ENCODE results near the gene FRAS1. TPM values are rescaled to one million over a fixed set of nuclear protein-coding genes. Genes with fewer than 3 reads are reported as not detected.

Gene FRAS1
- total and polyA plus RNA-seq, 2 donors (not counting 3 experiments of a cell fraction or from before 2014, with no cell fraction given) = 1.4 to 3.6 TPM

DNA sequence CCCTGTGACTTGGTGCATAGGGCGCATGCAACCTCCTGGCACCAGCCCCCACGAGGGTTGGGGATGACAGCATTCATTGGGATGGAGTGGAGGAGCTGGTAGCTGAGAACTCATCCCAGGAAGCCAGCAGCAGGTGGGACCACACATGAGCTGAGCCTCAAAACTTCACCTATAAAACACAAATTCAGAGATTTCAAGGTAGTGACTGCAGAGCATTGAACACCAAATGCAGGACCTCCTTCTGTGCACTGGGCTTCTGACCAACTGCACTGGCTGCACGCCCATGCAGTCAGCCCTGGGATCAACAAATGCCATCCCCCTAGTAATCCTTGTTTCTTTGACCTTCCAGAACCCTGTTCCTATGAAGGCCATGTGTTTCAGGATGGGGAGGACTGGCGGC, 197.8 kb downstream of the FRAS1 start:
- Histone ChIP-seq H2AFZ (ENCODE audit: low read depth, low read length) (no peak overlapping the region), H3K27me3 (ENCODE audit: control insufficient read depth in 2 of 2, insufficient read depth in 2 of 2, low read length in 2 of 2) (no peaks in the 10 kb centered on the region), H3K4me1 (ENCODE audit: control insufficient read depth, extremely low read depth, insufficient read depth, low read length) (no peaks in the 10 kb centered on the region), H3K9me1 (replicated peaks; ENCODE audit: control insufficient read depth, extremely low read depth, insufficient read depth, low read length) (no peaks in the 10 kb centered on the region), H3K36me3 (ENCODE audit: control insufficient read depth in 2 of 2, extremely low read depth in 1 of 2, insufficient read depth in 2 of 2, low read length in 2 of 2) (no peaks in the 10 kb centered on the region), H4K20me1 (replicated peaks; ENCODE audit: control insufficient read depth, extremely low read depth, insufficient read depth, low read length) (no peaks in the 10 kb centered on the region), H3K9ac (replicated peaks; ENCODE audit: extremely low read depth, insufficient read depth, low read length) (no peak overlapping the region), H3K27ac (ENCODE audit: insufficient read depth, low read depth, low read length) (no peak overlapping the region), H3K79me2 (ENCODE audit: control insufficient read depth, insufficient read depth, low read length) (no peaks in the 10 kb centered on the region), H3K4me2 (ENCODE audit: insufficient read depth, low read length) (no peak overlapping the region), H3K4me3 (replicated peaks in 1 of 3; ENCODE audit: insufficient read depth in 1 of 3, low read depth in 1 of 3, low read length in 3 of 3) (no peak overlapping the region), H3K9me3 (replicated peaks; ENCODE audit: control insufficient read depth, insufficient read depth, low read length) (no peaks in the 10 kb centered on the region)
- no peak for FAIRE-seq
- ChIA-PET CTCF (interaction anchor here (1.5 kb wide), 1 partner anchor 15 kb away, joined by 3 read pairs; no protein-coding TSS in a partner anchor), POLR2A (no interaction called here)
- DNase-seq (ENCODE audit: low read depth, low spot score) = no peak
- intact Hi-C loops (cut with micrococcal nuclease) = no loop called here
- dilution Hi-C loops (cut with MboI; ENCODE audit: extremely low pct_ligation_motif_present, low sequenced_read_pairs) = no loop called here
- BruUV-seq (replicated peaks) = no TSS peak
- TF ChIP-seq GATA2 (IDR thresholded peaks at IDR 0.05; ENCODE audit: insufficient read depth, insufficient read length, low read depth, low read length) (no peak), MYC (IDR thresholded peaks at IDR 0.05; ENCODE audit: low read depth, low read length) (no peak), JUN (IDR thresholded peaks at IDR 0.05; ENCODE audit: borderline replicate concordance, insufficient read depth, insufficient read length, low read depth) (no peak), POLR2A (IDR thresholded peaks at IDR 0.05; ENCODE audit: low read depth, low read length) (no peak), FOS (IDR thresholded peaks at IDR 0.05; ENCODE audit: borderline replicate concordance, insufficient read depth, low read length) (no peak), POLR2AphosphoS5 (IDR thresholded peaks at IDR 0.05; ENCODE audit: insufficient read depth, low read depth, low read length) (no peak), CTCF (IDR thresholded peaks at IDR 0.05; ENCODE audit: extremely low read depth in 1 of 2, insufficient read depth in 1 of 2, low read depth in 1 of 2, low read length in 2 of 2) (no peak), EZH2 (IDR thresholded peaks at IDR 0.05; ENCODE audit: borderline replicate concordance, low read depth, low read length, severe bottlenecking) (no peak)
- TF ChIP-seq, protein P1, sequence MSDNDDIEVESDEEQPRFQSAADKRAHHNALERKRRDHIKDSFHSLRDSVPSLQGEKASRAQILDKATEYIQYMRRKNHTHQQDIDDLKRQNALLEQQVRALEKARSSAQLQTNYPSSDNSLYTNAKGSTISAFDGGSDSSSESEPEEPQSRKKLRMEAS (IDR thresholded peaks at IDR 0.05; ENCODE audit: insufficient read depth, insufficient read length) = no peak

Data from endothelial cell of umbilical vein (primary cell).